K562 (cell line): ENCODE measurements around the gene XRCC5. TPM values are rescaled to one million over a fixed set of nuclear protein-coding genes. Genes with fewer than 3 reads are reported as not detected.
A peak's percentile ranks its signal among the peaks of the same experiment; 100 is the strongest.

Experiments used
- CTBP1 ChIP-seq: fragments of 450-650 bp; IDR thresholded peaks from 2 replicates; pipeline ENCODE4 v1.6.1; 2016; ENCODE audit warnings: borderline replicate concordance
- CUX1 ChIP-seq: fragments of 200-800 bp; sonication (Bioruptor generic); IDR thresholded peaks from 2 replicates; pipeline ENCODE4 v1.6.1; 2016; ENCODE audit warnings: missing genetic modification characterization, missing compliant biosample characterization
- DNMT1 ChIP-seq: fragments of 450-650 bp; IDR thresholded peaks from 2 replicates; pipeline ENCODE4 v1.6.1; 2016; ENCODE audit warnings: antibody characterized with exemption, mild to moderate bottlenecking
- HNRNPLL ChIP-seq: fragments of 200-400 bp; formaldehyde crosslinking; IDR thresholded peaks from 2 replicates; pipeline ENCODE4 v1.6.1; 2017; ENCODE audit warnings: low read length, low read depth, mild to moderate bottlenecking; ENCODE audit not compliant: poor library complexity, severe bottlenecking
- KDM1A ChIP-seq, 2 experiments: fragments of 450-650 bp; IDR thresholded peaks; 2 replicates each; pipeline ENCODE4 v1.6.1; 2016; ENCODE audit warnings: mild to moderate bottlenecking in 2 of 2
- KLF6 ChIP-seq: fragments of 250-450 bp; sonication (Bioruptor Pico); IDR thresholded peaks from 2 replicates; pipeline ENCODE4 v1.4.0; 2020; ENCODE audit warnings: mild to moderate bottlenecking, moderate library complexity, borderline replicate concordance
- RFX1 ChIP-seq: fragments of 450-650 bp; IDR thresholded peaks from 2 replicates; pipeline ENCODE4 v1.6.1; 2016; ENCODE audit warnings: mild to moderate bottlenecking, moderate library complexity
- SIN3A ChIP-seq, 2 experiments: fragments of 150-350 bp in 1 of 2; IDR thresholded peaks; 2 replicates each; pipeline ENCODE4 v1.6.1; 2011 to 2016; ENCODE audit warnings: borderline replicate concordance in 2 of 2, low read depth in 2 of 2, low read length in 2 of 2, mild to moderate bottlenecking in 2 of 2, moderate library complexity in 2 of 2; ENCODE audit not compliant: control insufficient read depth in 1 of 2
- ZBTB26 ChIP-seq: fragments of 450-650 bp; formaldehyde crosslinking; IDR thresholded peaks from 2 replicates; pipeline ENCODE4 v1.4.0; 2022; ENCODE audit warnings: missing genetic modification characterization
- ZNF324 ChIP-seq: fragments of 250-450 bp; sonication (Bioruptor Pico); IDR thresholded peaks from 2 replicates; pipeline ENCODE4 v1.4.0; 2020; ENCODE audit warnings: mild to moderate bottlenecking
- ZNF644 ChIP-seq: fragments of 200-800 bp; sonication (Bioruptor generic); IDR thresholded peaks from 2 replicates; pipeline ENCODE4 v1.6.1; 2016; ENCODE audit warnings: low read depth, missing genetic modification characterization, missing compliant biosample characterization
- ZNF696 ChIP-seq: fragments of 250-450 bp; sonication (Bioruptor Pico); conservative IDR thresholded peaks from 2 replicates; pipeline ENCODE4 v1.4.0; 2020; ENCODE audit warnings: mild to moderate bottlenecking, moderate library complexity
- ZNF79 ChIP-seq: fragments of 250-450 bp; sonication (Bioruptor Pico); IDR thresholded peaks from 2 replicates; pipeline ENCODE4 v1.4.0; 2020; ENCODE audit warnings: low read depth, mild to moderate bottlenecking, moderate library complexity
- polyA plus RNA-seq, 8 experiments: library from polyadenylated mRNA; depleted of rRNA in 4 of 8; stranded (reverse) in 5 of 8; unstranded in 3 of 8; fragments of >200 nt; fragmentation: Nextera tagmentation in 2 of 8; fragmentation: Illumina TruSeq in 1 of 8; extraction: Ambion mirVana in 2 of 8; extraction: Trizol in 1 of 8; gene quantifications; 2 replicates each; pipeline versions ENCODE4 v1.2.1 to v1.2.3, GENCODE V29; 2011 to 2014; ENCODE audit warnings: inconsistent platforms in 1 of 8, missing spikeins in 1 of 8
- total RNA-seq, 7 experiments: library from RNA; depleted of rRNA in 6 of 7; stranded (reverse); fragments of >200 nt in 6 of 7; fragmentation: Illumina TruSeq in 2 of 7; extraction: Trizol in 2 of 7; gene quantifications; 2 replicates each; pipeline versions ENCODE4 v1.2.1 to v1.2.3, GENCODE V29; 2011 to 2021; ENCODE audit warnings: low replicate concordance in 1 of 7
- TF ChIP-seq, protein P1 (sequence below): fragments of 450-650 bp; formaldehyde crosslinking; IDR thresholded peaks from 2 replicates; pipeline ENCODE4 v1.4.0; 2020; ENCODE audit warnings: mild to moderate bottlenecking, moderate library complexity
- TF ChIP-seq, protein P2 (sequence below): sonication (generic); formaldehyde crosslinking; IDR thresholded peaks from 2 replicates; pipeline ENCODE4 v1.4.0; 2020; ENCODE audit warnings: mild to moderate bottlenecking, missing genetic modification reagents

XRCC5 gene
- total and polyA plus RNA-seq, 9 of the 15 experiments (the other 6 are each of a cell fraction or from before 2014, with no cell fraction given) = 168 to 551 (median 297) TPM

DNA sequence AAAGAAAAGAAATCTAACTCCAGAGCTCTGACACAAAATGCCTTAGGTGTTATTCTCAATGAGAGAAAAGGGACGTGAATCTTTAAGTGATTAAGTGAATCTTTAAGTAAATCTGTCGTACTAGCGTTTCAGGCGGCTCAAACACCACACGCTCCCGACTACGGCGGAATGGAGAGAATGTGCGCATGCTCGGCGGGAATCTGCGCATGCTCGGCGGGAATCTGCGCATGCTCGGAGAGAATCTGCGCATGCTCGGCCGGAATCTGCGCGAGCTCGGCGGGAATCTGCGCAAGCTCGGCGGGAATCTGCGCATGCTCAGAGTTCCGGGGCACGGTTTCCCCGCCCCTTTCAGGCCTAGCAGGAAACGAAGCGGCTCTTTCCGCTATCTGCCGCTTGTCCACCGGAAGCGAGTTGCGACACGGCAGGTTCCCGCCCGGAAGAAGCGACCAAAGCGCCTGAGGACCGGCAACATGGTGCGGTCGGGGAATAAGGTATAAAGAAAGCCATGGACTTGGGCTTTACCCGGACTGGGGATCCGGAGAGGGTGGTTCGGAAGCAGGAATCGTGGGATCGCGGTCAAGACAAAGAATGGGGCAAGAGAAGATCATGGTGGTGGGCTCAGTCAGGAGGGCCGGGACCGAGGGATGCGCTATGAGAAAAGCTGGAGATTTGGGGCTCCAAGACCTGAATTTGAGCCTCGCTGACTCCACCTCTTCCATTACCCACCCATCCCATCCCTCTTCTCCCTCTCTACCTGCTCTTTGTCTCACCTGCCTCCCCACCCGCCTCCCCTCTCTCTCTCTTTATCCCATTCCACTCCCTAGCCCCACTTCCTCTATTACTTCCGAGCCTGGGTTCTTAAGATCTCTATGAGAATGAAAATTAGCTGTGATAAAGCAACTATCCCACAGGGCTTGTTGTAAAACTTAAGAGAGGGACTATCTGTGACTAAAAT, at the start of gene XRCC5 (continued):
- TF ChIP-seq ZBTB26 (CRISPR knock-in tag) = no peak
- no peak for TF ChIP-seq ZNF644 (tag)
- TF ChIP-seq ZNF79 (CRISPR knock-in tag) = no peak
- no peak for TF ChIP-seq CUX1 (CRISPR knock-in tag)
- no peak for TF ChIP-seq DNMT1
- TF ChIP-seq RFX1 = no peak
- no peak for TF ChIP-seq ZNF324
- TF ChIP-seq KDM1A (IDR thresholded peaks at IDR 0.05) = no peak
- peak in 1 of 2 experiments; percentile 29; a peak in 2 of 4 replicates for TF ChIP-seq SIN3A (IDR thresholded peaks at IDR 0.05; ENCODE audit: borderline replicate concordance in 2 of 2, control insufficient read depth in 1 of 2, low read depth in 2 of 2, low read length in 2 of 2)
- TF ChIP-seq, protein P1, sequence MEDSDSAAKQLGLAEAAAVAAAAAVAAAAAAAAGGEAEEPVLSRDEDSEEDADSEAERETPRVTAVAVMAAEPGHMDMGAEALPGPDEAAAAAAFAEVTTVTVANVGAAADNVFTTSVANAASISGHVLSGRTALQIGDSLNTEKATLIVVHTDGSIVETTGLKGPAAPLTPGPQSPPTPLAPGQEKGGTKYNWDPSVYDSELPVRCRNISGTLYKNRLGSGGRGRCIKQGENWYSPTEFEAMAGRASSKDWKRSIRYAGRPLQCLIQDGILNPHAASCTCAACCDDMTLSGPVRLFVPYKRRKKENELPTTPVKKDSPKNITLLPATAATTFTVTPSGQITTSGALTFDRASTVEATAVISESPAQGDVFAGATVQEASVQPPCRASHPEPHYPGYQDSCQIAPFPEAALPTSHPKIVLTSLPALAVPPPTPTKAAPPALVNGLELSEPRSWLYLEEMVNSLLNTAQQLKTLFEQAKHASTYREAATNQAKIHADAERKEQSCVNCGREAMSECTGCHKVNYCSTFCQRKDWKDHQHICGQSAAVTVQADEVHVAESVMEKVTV = no peak
- TF ChIP-seq, protein P2, sequence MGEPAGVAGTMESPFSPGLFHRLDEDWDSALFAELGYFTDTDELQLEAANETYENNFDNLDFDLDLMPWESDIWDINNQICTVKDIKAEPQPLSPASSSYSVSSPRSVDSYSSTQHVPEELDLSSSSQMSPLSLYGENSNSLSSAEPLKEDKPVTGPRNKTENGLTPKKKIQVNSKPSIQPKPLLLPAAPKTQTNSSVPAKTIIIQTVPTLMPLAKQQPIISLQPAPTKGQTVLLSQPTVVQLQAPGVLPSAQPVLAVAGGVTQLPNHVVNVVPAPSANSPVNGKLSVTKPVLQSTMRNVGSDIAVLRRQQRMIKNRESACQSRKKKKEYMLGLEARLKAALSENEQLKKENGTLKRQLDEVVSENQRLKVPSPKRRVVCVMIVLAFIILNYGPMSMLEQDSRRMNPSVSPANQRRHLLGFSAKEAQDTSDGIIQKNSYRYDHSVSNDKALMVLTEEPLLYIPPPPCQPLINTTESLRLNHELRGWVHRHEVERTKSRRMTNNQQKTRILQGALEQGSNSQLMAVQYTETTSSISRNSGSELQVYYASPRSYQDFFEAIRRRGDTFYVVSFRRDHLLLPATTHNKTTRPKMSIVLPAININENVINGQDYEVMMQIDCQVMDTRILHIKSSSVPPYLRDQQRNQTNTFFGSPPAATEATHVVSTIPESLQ (CRISPR knock-in tag) = no peak
- no peak for TF ChIP-seq CTBP1
- no peak for TF ChIP-seq ZNF696 (CRISPR knock-in tag)
- no peak for TF ChIP-seq KLF6 (CRISPR knock-in tag)
- TF ChIP-seq HNRNPLL = peak; percentile 100
